HEK293 (cell line): Measurements from ENCODE around the gene KIF1A.
A peak's percentile ranks its signal among the peaks of the same experiment; 100 is the strongest.

Experiments used
- CTCF ChIA-PET: fragments of 350-600 bp; formaldehyde crosslinking; extraction: SDS; loops from one replicate; lab custom pipeline; 2021; ENCODE audit warnings: antibody characterized with exemption; lab: Yijun Ruan, JAX
- POLR2A ChIA-PET: fragments of 300-600 bp; formaldehyde crosslinking; extraction: SDS; loops from one replicate; lab custom pipeline; 2020; ENCODE audit warnings: antibody characterized with exemption, inconsistent platforms; lab: Yijun Ruan, JAX
- H3K27ac ChIP-seq: fragments of 200-500 bp; sonication (Bioruptor generic); 2 replicates; pipeline ENCODE4 v1.5.1; 2014; ENCODE audit warnings: low read depth, low read length, control low read depth, inconsistent platforms; ENCODE audit errors: extremely low read depth
- H3K36me3 ChIP-seq, 2 experiments: fragments of 200-500 bp in 1 of 2; sonication (Bioruptor generic) in 1 of 2; 1 replicate in 1 of 2; 2 replicates in 1 of 2; pipeline ENCODE4 v1.5.1; 2014 to 2017; ENCODE audit warnings: inconsistent platforms in 2 of 2, low read length in 2 of 2; ENCODE audit not compliant: control insufficient read depth in 2 of 2, insufficient read depth in 1 of 2
- H3K4me1 ChIP-seq: fragments of 200-500 bp; sonication (Bioruptor generic); 2 replicates; pipeline ENCODE4 v1.5.1; 2014; ENCODE audit warnings: mild to moderate bottlenecking, low read length, inconsistent platforms; ENCODE audit not compliant: control insufficient read depth, insufficient read depth
- H3K4me3 ChIP-seq: 2 replicates; pipeline ENCODE4 v1.5.1; 2011; ENCODE audit warnings: low read depth, mild to moderate bottlenecking, control low read depth, low read length, moderate library complexity
- H3K9me3 ChIP-seq: fragments of 200-500 bp; sonication (Bioruptor generic); 2 replicates; pipeline ENCODE4 v1.5.1; 2014; ENCODE audit warnings: low read depth, low read length, inconsistent platforms; ENCODE audit not compliant: control insufficient read depth, insufficient read depth
- GLIS2 ChIP-seq: fragments of 450-650 bp; formaldehyde crosslinking; IDR thresholded peaks from 2 replicates; pipeline ENCODE4 v1.5.1; 2016; ENCODE audit warnings: missing biosample characterization, missing genetic modification characterization
- PRDM2 ChIP-seq: fragments of 450-650 bp; formaldehyde crosslinking; IDR thresholded peaks from 2 replicates; pipeline ENCODE4 v1.5.1; 2016; ENCODE audit warnings: missing biosample characterization, missing genetic modification characterization, borderline replicate concordance
- ZNF155 ChIP-seq: fragments of 450-650 bp; formaldehyde crosslinking; IDR thresholded peaks from 2 replicates; pipeline ENCODE4 v1.5.1; 2016; ENCODE audit warnings: missing biosample characterization, missing genetic modification characterization
- ZNF169 ChIP-seq: fragments of 450-650 bp; formaldehyde crosslinking; IDR thresholded peaks from 2 replicates; pipeline ENCODE4 v1.5.1; 2016; ENCODE audit warnings: missing biosample characterization, missing genetic modification characterization
- ZNF510 ChIP-seq: fragments of 450-650 bp; formaldehyde crosslinking; IDR thresholded peaks from 2 replicates; pipeline ENCODE4 v1.5.1; 2018; ENCODE audit warnings: mild to moderate bottlenecking, missing genetic modification characterization, missing biosample characterization; ENCODE audit not compliant: insufficient replicate concordance
- ZNF521 ChIP-seq: fragments of 450-650 bp; formaldehyde crosslinking; IDR thresholded peaks from 2 replicates; pipeline ENCODE4 v1.5.1; 2017; ENCODE audit warnings: missing biosample characterization, mild to moderate bottlenecking, missing genetic modification characterization
- ZNF529 ChIP-seq: fragments of 450-650 bp; formaldehyde crosslinking; IDR thresholded peaks from 2 replicates; pipeline ENCODE4 v1.5.1; 2017; ENCODE audit warnings: missing genetic modification characterization, missing biosample characterization; ENCODE audit not compliant: insufficient replicate concordance
- ZNF596 ChIP-seq: fragments of 450-650 bp; IDR thresholded peaks from 2 replicates; pipeline ENCODE4 v1.5.0; 2018; ENCODE audit warnings: missing biosample characterization, mild to moderate bottlenecking, missing genetic modification characterization, moderate library complexity
- ZNF830 ChIP-seq: fragments of 450-650 bp; IDR thresholded peaks from 2 replicates; pipeline ENCODE4 v1.5.0; 2018; ENCODE audit warnings: missing biosample characterization, missing genetic modification characterization, low read depth, mild to moderate bottlenecking, moderate library complexity
- ZSCAN4 ChIP-seq: fragments of 450-650 bp; formaldehyde crosslinking; IDR thresholded peaks from 2 replicates; pipeline ENCODE4 v1.5.1; 2017; ENCODE audit warnings: missing biosample characterization, missing genetic modification characterization

KIF1A gene

GRCh38 chr2:240835528-240835927, 15.5 kb upstream of the KIF1A start:
- no peaks in the 10 kb centered on the region for H3K9me3 ChIP-seq
- ChIA-PET CTCF (no interaction called here), POLR2A (no interaction called here)
- peaks cover 2% of the 10 kb centered on the region; the same call in 1 of the 2 replicates for H3K4me1 ChIP-seq
- TF ChIP-seq ZNF521, result no peak
- TF ChIP-seq ZSCAN4 (tag by site-specific recombination), result peak; percentile 58; the same call in 1 of the 2 replicates
- TF ChIP-seq ZNF155 (tag by site-specific recombination), result no peak
- TF ChIP-seq, all 188 proteins: peak for 1
- Histone ChIP-seq H3K4me3 (no peak overlapping the region), H3K36me3 (no peaks in the 10 kb centered on the region), H3K27ac (no peak overlapping the region)

- Histone ChIP-seq H3K9me3 (no peaks in the 10 kb centered on the region), H3K4me1 (peaks cover 2% of the 10 kb centered on the region; the same call in 1 of the 2 replicates), H3K27ac (no peak overlapping the region), H3K36me3 (no peaks in the 10 kb centered on the region), H3K4me3 (no peak overlapping the region)
- no peak for TF ChIP-seq ZNF510 (tag by site-specific recombination)
- ChIA-PET POLR2A (interaction anchor here (1.0 kb wide), 1 partner anchor 15 kb away, joined by 5 read pairs; the partner anchor contains the start of gene KIF1A), CTCF (interaction anchor here (0.6 to 0.7 kb wide), 2 partner anchors 15 to 166 kb away, joined by 3 read pairs; partner anchors contain the start of gene KIF1A)
These were observed 14.5 kb upstream of the KIF1A start for GRCh38 chr2:240834377-240834975.

GRCh38 chr2:240833724-240834285, 13.8 kb upstream of the KIF1A start:
- Histone ChIP-seq H3K4me3 (no peak overlapping the region), H3K4me1 (peaks cover 2% of the 10 kb centered on the region; the same call in 1 of the 2 replicates), H3K36me3 (no peaks in the 10 kb centered on the region), H3K27ac (no peak overlapping the region), H3K9me3 (no peaks in the 10 kb centered on the region)
- CTCF ChIA-PET, result interaction anchor here (0.6 to 0.7 kb wide), 2 partner anchors 14 to 218 kb away, joined by 3 read pairs; partner anchors contain the start of gene KIF1A
- POLR2A ChIA-PET, result interaction anchor here (1.0 kb wide), 1 partner anchor 14 kb away, joined by 5 read pairs; the partner anchor contains the start of gene KIF1A
- TF ChIP-seq ZNF830 (tag by site-specific recombination), result no peak
- TF ChIP-seq ZNF596 (tag by site-specific recombination), result no peak
- TF ChIP-seq ZNF529 (tag by site-specific recombination), result no peak
- TF ChIP-seq ZNF169, result no peak
- TF ChIP-seq GLIS2 (tag by site-specific recombination), result no peak
- TF ChIP-seq PRDM2 (tag by site-specific recombination), result no peak
